Ishikawa (cell line): ENCODE data around the gene BTG2.

Source experiments
- CEBPB ChIP-seq: IDR thresholded peaks from 2 replicates; pipeline ENCODE4 v1.6.1; 2012
- CREB1 ChIP-seq: IDR thresholded peaks from 2 replicates; pipeline ENCODE4 v1.6.1; 2012; ENCODE audit warnings: low read depth
- EP300 ChIP-seq: IDR thresholded peaks from 2 replicates; pipeline ENCODE4 v1.6.1; 2012; ENCODE audit warnings: borderline replicate concordance
- FOXM1 ChIP-seq: IDR thresholded peaks from 2 replicates; pipeline ENCODE4 v1.6.1; 2012; ENCODE audit warnings: low read depth, borderline replicate concordance
- NFIC ChIP-seq: IDR thresholded peaks from 2 replicates; pipeline ENCODE4 v1.6.1; 2012
- RAD21 ChIP-seq: IDR thresholded peaks from 2 replicates; pipeline ENCODE4 v1.6.1; 2012; ENCODE audit warnings: low read depth
- TAF1 ChIP-seq: IDR thresholded peaks from 2 replicates; pipeline ENCODE4 v1.6.1; 2012; ENCODE audit warnings: low read depth, mild to moderate bottlenecking
- TCF12 ChIP-seq: IDR thresholded peaks from 2 replicates; pipeline ENCODE4 v1.6.1; 2012; ENCODE audit warnings: low read depth
- TEAD4 ChIP-seq: IDR thresholded peaks from 2 replicates; pipeline ENCODE4 v1.6.1; 2012
- YY1 ChIP-seq: IDR thresholded peaks from 2 replicates; pipeline ENCODE4 v1.6.1; 2012; ENCODE audit warnings: low read depth
- ZBTB7A ChIP-seq: IDR thresholded peaks from 2 replicates; pipeline ENCODE4 v1.6.1; 2012; ENCODE audit warnings: low read depth
- TF ChIP-seq, protein P1 (sequence below): IDR thresholded peaks from 2 replicates; pipeline ENCODE4 v1.6.1; 2012
- TF ChIP-seq, protein P2 (sequence below): IDR thresholded peaks from 2 replicates; pipeline ENCODE4 v1.6.1; 2012; ENCODE audit warnings: low read depth, mild to moderate bottlenecking
- TF ChIP-seq, protein P3 (sequence below): IDR thresholded peaks from 2 replicates; pipeline ENCODE4 v1.6.1; 2012

The BTG2 gene

DNA sequence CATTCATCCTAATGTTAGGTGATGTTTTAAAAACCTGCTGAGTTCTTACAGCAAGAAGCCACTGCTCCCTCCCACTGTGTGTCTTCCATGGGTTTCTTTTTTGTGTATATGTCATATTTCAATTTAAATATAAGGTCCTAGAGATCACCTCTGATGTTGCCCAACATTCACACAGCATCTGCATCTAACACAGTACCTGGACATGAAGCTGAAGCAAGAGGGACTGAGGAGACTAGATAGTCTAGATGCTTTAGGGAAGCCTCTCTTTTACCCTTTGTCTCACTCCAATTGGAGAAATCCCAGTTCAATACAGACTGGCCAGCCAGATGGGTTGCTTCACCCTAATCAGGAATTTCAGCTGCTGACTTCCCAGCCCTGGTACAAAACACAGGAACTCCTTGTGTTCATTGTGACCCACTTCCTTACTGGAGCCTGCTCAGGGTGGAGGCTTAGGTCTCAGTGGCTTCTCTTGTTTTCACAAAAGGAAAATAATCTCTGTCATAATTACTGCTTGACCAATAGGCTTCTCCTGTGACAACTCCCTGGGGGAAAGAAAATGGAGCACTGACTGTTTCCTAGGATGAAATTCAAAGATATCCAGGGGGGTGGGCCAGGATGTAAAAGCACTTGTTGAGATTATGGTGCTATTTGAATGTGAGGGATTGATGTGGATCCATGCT is 17.3 kb downstream of the BTG2 start:
- no peak for TF ChIP-seq RAD21
- TF ChIP-seq NFIC, result no peak
- TF ChIP-seq, protein P1, sequence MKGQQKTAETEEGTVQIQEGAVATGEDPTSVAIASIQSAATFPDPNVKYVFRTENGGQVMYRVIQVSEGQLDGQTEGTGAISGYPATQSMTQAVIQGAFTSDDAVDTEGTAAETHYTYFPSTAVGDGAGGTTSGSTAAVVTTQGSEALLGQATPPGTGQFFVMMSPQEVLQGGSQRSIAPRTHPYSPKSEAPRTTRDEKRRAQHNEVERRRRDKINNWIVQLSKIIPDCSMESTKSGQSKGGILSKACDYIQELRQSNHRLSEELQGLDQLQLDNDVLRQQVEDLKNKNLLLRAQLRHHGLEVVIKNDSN, result no peak
- TF ChIP-seq TEAD4, result no peak
- no peak for TF ChIP-seq TCF12
- TF ChIP-seq, protein P2, sequence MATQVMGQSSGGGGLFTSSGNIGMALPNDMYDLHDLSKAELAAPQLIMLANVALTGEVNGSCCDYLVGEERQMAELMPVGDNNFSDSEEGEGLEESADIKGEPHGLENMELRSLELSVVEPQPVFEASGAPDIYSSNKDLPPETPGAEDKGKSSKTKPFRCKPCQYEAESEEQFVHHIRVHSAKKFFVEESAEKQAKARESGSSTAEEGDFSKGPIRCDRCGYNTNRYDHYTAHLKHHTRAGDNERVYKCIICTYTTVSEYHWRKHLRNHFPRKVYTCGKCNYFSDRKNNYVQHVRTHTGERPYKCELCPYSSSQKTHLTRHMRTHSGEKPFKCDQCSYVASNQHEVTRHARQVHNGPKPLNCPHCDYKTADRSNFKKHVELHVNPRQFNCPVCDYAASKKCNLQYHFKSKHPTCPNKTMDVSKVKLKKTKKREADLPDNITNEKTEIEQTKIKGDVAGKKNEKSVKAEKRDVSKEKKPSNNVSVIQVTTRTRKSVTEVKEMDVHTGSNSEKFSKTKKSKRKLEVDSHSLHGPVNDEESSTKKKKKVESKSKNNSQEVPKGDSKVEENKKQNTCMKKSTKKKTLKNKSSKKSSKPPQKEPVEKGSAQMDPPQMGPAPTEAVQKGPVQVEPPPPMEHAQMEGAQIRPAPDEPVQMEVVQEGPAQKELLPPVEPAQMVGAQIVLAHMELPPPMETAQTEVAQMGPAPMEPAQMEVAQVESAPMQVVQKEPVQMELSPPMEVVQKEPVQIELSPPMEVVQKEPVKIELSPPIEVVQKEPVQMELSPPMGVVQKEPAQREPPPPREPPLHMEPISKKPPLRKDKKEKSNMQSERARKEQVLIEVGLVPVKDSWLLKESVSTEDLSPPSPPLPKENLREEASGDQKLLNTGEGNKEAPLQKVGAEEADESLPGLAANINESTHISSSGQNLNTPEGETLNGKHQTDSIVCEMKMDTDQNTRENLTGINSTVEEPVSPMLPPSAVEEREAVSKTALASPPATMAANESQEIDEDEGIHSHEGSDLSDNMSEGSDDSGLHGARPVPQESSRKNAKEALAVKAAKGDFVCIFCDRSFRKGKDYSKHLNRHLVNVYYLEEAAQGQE, result no peak
- no peak for TF ChIP-seq TAF1

DNA sequence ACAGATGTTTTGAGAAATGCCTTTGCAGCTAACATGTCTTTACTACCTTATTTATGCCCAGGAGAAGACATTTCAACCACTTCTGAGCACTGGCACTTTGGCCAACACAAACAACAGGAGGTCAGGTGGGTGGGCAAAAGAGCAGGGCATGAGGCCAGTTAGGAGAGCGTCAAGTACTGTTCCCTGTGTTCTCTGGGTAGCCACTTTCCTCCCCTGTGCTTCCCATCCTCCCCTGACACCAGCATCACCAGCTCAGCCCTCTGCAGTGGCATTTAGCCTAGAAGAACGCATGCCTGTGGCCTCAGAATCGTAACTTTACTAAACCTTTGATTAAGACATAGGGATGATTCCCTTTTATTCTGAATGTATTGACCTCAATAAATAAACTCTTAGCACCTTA is 18.3 kb downstream of the BTG2 start:
- TF ChIP-seq ZBTB7A, result no peak
- no peak for TF ChIP-seq RAD21
- TF ChIP-seq, protein P2, result no peak
- no peak for TF ChIP-seq YY1
- no peak for TF ChIP-seq TAF1
- TF ChIP-seq, protein P1, result no peak

DNA sequence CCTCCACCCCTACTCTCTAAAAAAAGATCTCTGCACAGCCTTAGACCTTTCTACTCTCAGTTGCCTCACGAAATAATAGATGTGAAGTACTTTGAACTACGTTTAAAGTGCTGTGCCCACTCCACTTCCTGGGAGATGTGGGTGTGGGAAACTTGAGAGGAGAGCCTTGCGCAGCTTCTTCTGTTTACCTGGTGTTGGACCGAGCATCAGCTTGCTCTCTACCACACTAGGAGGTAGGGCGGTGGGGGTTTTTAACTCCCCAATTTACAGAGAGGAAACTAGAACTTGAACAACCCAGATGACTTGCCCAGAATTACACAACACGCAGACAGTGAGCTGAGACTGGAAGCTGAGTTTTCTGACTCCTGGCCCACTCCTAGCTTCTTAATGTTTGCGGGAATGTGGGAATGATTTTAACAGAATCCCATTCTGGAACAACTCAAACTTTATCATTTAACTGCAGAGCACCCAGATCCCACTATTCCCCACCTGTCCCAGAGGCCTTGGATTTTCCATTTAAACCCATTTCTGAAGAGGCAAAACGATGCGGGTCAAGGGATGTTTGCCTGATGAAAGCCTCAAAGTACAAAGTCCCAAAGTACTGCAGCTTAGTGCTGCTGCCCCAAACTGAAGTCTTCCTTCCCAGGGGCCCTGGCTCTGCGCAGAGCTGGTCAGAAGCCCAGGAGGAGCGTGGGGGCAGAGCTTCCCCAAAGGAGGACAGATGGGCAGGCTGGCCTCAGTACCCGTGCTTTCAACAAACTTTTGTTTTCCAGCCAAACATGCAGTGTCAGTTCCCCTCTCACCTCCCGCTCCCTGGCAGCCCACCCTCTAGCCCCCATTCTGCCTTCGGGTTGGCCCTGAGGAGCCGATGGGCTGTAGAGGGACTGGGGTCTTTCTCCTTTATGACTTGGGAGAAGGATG is 19.0 kb downstream of the BTG2 start:
- TF ChIP-seq CEBPB, result no peak
- TF ChIP-seq TAF1, result no peak
- no peak for TF ChIP-seq FOXM1

DNA sequence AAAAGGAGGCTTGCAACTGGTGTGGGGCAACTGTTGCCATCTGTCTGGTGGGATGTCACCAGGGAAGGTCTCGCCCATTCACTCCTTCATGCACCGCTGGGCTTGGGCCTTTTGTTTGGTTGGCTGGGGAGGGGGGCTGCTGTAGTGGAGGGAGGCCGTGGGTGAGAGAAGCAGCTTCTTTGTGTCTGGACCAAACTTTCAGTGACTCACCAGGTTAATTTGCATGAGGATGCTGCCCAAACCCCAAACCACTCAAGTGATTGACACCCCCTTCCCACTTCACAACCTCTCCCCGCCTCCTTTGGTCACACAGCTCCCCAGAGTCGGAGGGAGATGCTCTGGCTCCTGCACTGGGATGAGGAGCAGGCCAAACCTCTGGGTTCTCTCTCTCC is 19.7 kb downstream of the BTG2 start:
- TF ChIP-seq EP300 (no peak), CREB1 (no peak), RAD21 (no peak), TAF1 (no peak)
- TF ChIP-seq, protein P3, sequence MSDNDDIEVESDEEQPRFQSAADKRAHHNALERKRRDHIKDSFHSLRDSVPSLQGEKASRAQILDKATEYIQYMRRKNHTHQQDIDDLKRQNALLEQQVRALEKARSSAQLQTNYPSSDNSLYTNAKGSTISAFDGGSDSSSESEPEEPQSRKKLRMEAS, result no peak

DNA sequence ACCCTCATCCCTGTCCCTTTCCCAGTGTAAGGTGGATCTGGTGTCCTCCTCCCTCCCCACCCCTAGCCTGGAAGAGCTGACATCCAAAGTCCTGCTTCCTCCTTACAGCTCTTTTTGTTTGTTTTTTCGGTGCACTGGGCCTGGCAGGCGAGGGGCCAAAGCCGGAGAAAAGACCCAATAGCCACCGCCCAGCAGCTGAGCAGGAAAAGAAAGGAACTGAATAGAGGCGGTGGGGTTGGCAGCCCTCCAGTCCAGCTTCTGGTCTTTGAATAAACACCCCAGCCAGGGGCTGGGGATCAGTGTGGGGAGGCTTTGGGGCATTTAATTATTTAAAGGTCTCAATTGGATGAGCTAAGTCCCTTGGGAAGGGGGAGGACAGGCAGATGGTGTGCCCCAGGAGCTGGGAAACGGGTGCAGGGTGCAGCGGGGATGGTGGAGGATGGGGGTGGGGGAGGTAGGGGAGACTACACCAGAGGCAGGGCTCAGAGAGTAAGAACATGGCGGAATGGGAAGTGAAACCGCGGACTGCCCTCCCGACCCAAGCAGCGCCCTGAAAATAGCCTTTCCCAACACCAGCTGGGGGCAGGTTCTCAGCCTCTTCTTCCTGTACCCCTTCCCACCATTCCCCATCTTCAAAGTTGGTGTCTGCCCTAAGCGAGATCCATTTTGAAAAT is 20.2 kb downstream of the BTG2 start:
- TF ChIP-seq CEBPB (no peak), CREB1 (no peak), YY1 (no peak), RAD21 (no peak), EP300 (no peak), FOXM1 (no peak), TAF1 (no peak), TEAD4 (no peak)
- TF ChIP-seq, protein P1, result no peak
